Measurements from ENCODE around the gene KLHL29.
A peak's percentile ranks its signal among the peaks of the same experiment; 100 is the strongest.

The KLHL29 gene

DNA sequence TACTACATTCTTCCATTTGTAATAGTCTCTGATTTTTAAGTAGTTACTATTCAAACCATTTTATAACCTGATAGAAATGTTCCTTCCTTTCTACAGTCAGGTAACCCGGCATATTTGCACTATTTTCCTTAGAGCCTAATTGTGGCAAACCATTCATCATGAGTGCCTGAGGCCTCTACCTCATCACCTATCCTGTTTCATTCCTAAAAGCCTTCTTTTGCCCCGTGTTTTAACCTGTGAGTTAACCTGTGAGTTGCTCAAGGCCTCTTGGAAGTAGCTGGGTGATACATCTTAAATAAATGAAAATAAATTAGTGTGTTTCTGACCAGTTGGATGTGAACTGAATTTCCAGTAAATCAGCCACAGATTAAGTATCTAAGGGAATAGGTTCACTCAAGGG, 6.5 kb upstream of the KLHL29 start:
- TF ChIP-seq CEBPB (IDR thresholded peaks at IDR 0.05) (no peak), EP300 (IDR thresholded peaks at IDR 0.05; ENCODE audit: borderline replicate concordance) (no peak), EGR1 (IDR thresholded peaks at IDR 0.05) (no peak), ZBTB7A (IDR thresholded peaks at IDR 0.05; ENCODE audit: low read depth) (no peak), FOXM1 (IDR thresholded peaks at IDR 0.05; ENCODE audit: borderline replicate concordance, low read depth) (no peak), RAD21 (IDR thresholded peaks at IDR 0.05; ENCODE audit: low read depth) (no peak)
- TF ChIP-seq, protein P1, sequence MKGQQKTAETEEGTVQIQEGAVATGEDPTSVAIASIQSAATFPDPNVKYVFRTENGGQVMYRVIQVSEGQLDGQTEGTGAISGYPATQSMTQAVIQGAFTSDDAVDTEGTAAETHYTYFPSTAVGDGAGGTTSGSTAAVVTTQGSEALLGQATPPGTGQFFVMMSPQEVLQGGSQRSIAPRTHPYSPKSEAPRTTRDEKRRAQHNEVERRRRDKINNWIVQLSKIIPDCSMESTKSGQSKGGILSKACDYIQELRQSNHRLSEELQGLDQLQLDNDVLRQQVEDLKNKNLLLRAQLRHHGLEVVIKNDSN (IDR thresholded peaks at IDR 0.05) = no peak

DNA sequence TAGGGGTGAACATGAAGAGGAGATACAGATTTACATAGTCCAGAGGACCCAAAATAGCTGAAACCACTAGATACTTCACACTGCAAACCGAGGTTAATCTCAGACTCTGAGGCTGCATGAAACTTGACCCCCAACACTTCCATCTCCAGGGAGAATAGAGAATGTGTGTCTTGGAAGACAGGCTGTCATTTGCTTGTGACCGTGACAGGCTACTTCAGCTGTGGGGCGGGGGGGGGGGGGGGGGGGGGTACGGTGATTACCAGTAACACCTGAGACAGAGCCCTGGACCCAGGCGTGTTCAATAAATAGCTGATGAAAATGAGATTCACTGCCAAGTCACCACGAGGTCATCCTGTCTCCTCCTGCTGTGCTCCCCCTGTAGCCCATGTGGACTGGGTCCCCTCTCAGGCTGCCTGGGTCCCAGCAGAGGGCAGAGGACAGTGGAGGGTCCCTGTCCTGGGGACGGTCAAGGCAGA, 5.7 kb upstream of the KLHL29 start:
- TF ChIP-seq, protein P2, sequence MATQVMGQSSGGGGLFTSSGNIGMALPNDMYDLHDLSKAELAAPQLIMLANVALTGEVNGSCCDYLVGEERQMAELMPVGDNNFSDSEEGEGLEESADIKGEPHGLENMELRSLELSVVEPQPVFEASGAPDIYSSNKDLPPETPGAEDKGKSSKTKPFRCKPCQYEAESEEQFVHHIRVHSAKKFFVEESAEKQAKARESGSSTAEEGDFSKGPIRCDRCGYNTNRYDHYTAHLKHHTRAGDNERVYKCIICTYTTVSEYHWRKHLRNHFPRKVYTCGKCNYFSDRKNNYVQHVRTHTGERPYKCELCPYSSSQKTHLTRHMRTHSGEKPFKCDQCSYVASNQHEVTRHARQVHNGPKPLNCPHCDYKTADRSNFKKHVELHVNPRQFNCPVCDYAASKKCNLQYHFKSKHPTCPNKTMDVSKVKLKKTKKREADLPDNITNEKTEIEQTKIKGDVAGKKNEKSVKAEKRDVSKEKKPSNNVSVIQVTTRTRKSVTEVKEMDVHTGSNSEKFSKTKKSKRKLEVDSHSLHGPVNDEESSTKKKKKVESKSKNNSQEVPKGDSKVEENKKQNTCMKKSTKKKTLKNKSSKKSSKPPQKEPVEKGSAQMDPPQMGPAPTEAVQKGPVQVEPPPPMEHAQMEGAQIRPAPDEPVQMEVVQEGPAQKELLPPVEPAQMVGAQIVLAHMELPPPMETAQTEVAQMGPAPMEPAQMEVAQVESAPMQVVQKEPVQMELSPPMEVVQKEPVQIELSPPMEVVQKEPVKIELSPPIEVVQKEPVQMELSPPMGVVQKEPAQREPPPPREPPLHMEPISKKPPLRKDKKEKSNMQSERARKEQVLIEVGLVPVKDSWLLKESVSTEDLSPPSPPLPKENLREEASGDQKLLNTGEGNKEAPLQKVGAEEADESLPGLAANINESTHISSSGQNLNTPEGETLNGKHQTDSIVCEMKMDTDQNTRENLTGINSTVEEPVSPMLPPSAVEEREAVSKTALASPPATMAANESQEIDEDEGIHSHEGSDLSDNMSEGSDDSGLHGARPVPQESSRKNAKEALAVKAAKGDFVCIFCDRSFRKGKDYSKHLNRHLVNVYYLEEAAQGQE (IDR thresholded peaks at IDR 0.05; ENCODE audit: low read depth) = no peak
- TF ChIP-seq TEAD4 (IDR thresholded peaks at IDR 0.05) (no peak), YY1 (IDR thresholded peaks at IDR 0.05; ENCODE audit: low read depth) (no peak), EGR1 (IDR thresholded peaks at IDR 0.05) (no peak), CREB1 (IDR thresholded peaks at IDR 0.05; ENCODE audit: low read depth) (no peak), FOXM1 (IDR thresholded peaks at IDR 0.05; ENCODE audit: borderline replicate concordance, low read depth) (no peak)

DNA sequence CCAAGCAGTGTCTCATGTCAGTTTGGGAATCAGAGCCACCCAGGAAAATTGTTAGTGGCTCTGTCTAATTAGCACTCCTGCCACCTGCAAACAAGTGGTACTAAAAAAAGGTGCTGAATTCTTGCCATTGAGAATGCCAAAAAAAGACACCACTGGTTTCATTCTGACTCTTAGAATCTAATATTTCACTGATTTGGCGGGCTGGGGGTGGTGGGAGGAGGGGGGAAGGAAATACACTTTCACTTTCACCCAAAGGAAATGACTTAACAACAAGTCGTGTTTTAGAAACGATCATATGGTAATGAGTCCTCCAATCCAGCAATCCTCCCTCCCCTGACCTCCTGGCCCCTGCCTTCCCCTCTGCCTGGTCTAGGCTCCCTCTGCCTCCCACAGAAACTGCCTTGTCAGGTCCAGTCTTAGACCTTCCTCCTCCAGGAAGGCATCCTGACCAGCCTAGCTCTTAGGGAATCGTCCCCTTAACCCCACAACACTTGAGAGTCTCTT, 4.4 kb upstream of the KLHL29 start:
- no peak for TF ChIP-seq TCF12 (IDR thresholded peaks at IDR 0.05; ENCODE audit: low read depth)
- TF ChIP-seq CEBPB (IDR thresholded peaks at IDR 0.05) = no peak
- TF ChIP-seq CREB1 (IDR thresholded peaks at IDR 0.05; ENCODE audit: low read depth) = no peak
- TF ChIP-seq ZBTB7A (IDR thresholded peaks at IDR 0.05; ENCODE audit: low read depth) = no peak
- TF ChIP-seq EP300 (IDR thresholded peaks at IDR 0.05; ENCODE audit: borderline replicate concordance) = no peak
- TF ChIP-seq, protein P2 (IDR thresholded peaks at IDR 0.05; ENCODE audit: low read depth) = no peak
- TF ChIP-seq, protein P3, sequence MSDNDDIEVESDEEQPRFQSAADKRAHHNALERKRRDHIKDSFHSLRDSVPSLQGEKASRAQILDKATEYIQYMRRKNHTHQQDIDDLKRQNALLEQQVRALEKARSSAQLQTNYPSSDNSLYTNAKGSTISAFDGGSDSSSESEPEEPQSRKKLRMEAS (IDR thresholded peaks at IDR 0.05) = no peak
- TF ChIP-seq RAD21 (IDR thresholded peaks at IDR 0.05; ENCODE audit: low read depth) = no peak
- TF ChIP-seq FOXM1 (IDR thresholded peaks at IDR 0.05; ENCODE audit: borderline replicate concordance, low read depth) = no peak

DNA sequence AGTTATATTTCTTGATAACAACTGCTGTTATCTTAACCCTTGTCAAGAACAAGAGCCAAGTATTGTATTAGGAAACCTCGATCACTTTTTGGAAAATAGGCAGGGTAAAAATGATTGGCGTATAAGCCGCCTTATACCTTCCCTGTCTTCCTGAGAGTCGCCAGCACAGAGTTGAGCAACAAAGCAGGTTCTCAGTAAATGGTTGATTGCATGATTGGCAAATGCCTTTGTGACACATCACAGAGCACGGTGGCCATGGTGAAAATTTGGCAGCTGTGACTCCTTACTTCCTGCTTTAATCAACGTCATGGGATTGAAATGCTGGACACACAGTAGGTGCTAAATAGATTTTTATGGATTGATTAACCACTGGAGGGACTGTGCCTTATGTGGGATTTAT, 3.9 kb upstream of the KLHL29 start:
- no peak for TF ChIP-seq EP300 (IDR thresholded peaks at IDR 0.05; ENCODE audit: borderline replicate concordance)
- TF ChIP-seq, protein P3 (IDR thresholded peaks at IDR 0.05) = no peak
- peak; percentile 52 for TF ChIP-seq TEAD4 (IDR thresholded peaks at IDR 0.05)
- no peak for TF ChIP-seq CREB1 (IDR thresholded peaks at IDR 0.05; ENCODE audit: low read depth)
- TF ChIP-seq TCF12 (IDR thresholded peaks at IDR 0.05; ENCODE audit: low read depth) = no peak
- TF ChIP-seq, protein P1 (IDR thresholded peaks at IDR 0.05) = no peak
- no peak for TF ChIP-seq EGR1 (IDR thresholded peaks at IDR 0.05)
- TF ChIP-seq FOXM1 (IDR thresholded peaks at IDR 0.05; ENCODE audit: borderline replicate concordance, low read depth) = no peak
- TF ChIP-seq RAD21 (IDR thresholded peaks at IDR 0.05; ENCODE audit: low read depth) = no peak
- TF ChIP-seq NFIC (IDR thresholded peaks at IDR 0.05) = peak; percentile 84
- TF ChIP-seq YY1 (IDR thresholded peaks at IDR 0.05; ENCODE audit: low read depth) = no peak
- TF ChIP-seq CEBPB (IDR thresholded peaks at IDR 0.05) = peak; percentile 89
- TF ChIP-seq, protein P2 (IDR thresholded peaks at IDR 0.05; ENCODE audit: low read depth) = no peak
- no peak for TF ChIP-seq ZBTB7A (IDR thresholded peaks at IDR 0.05; ENCODE audit: low read depth)
- no peak for TF ChIP-seq TAF1 (IDR thresholded peaks at IDR 0.05; ENCODE audit: low read depth)

DNA sequence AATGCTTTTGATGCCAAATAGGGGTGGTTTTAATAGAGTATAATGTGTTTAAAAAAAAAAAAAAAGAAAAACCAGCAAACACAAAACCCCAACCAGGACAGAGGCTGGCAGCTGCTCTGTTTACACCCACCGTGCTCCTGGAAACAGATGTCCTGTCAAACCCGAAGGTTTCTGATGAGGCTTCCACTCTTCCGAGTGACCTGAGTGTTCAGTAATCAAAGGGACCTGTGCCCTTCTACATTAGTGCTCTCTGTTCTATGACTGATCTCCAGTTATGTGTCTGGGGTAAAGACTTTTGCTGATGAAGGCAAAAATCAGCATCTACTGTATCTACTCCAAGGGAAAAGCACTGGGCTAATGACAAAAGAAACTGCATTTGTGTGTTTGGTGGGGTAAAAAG, 3.5 kb upstream of the KLHL29 start:
- no peak for TF ChIP-seq TAF1 (IDR thresholded peaks at IDR 0.05; ENCODE audit: low read depth)
- no peak for TF ChIP-seq CREB1 (IDR thresholded peaks at IDR 0.05; ENCODE audit: low read depth)
- no peak for TF ChIP-seq CEBPB (IDR thresholded peaks at IDR 0.05)
- TF ChIP-seq, protein P1 (IDR thresholded peaks at IDR 0.05) = no peak
- TF ChIP-seq NFIC (IDR thresholded peaks at IDR 0.05) = no peak

All from Ishikawa (cell line).